CD14-positive monocyte (primary cell): Measurements from ENCODE around the gene EAPP. TPM values are rescaled to one million over a fixed set of nuclear protein-coding genes. Genes with fewer than 3 reads are reported as not detected.
A peak's percentile ranks its signal among the peaks of the same experiment; 100 is the strongest.

Experiments
- DNase-seq, 3 donors: peaks; one replicate each; pipeline ENCODE4 v3.0.0-alpha.2; 2011 to 2022
- H2AFZ ChIP-seq: 2 replicates; pipeline ENCODE4 v1.6.0; 2012; ENCODE audit warnings: mild to moderate bottlenecking, low read depth, low read length, inconsistent platforms; ENCODE audit not compliant: insufficient read depth, poor library complexity, severe bottlenecking
- H3K27ac ChIP-seq, 2 donors: 1 replicate in 1 of 2; 2 replicates in 1 of 2; pipeline ENCODE4 v1.5.1; 2012 to 2013; ENCODE audit warnings: low read length in 2 of 2, control low read depth in 1 of 2, inconsistent platforms in 1 of 2, low read depth in 1 of 2, mild to moderate bottlenecking in 1 of 2
- H3K27me3 ChIP-seq, 2 donors: one replicate each; pipeline versions ENCODE4 v1.6.0 to v1.6.1; 2011 to 2013; ENCODE audit warnings: low read length in 2 of 2; ENCODE audit not compliant: control insufficient read depth in 2 of 2, insufficient read depth in 2 of 2
- H3K36me3 ChIP-seq, 2 donors: replicated peaks in 1 of 2; 1 replicate in 1 of 2; 2 replicates in 1 of 2; pipeline versions ENCODE4 v1.5.1 to v1.6.1; 2012 to 2013; ENCODE audit warnings: low read length in 2 of 2, control low read depth in 1 of 2, inconsistent platforms in 1 of 2, mild to moderate bottlenecking in 1 of 2; ENCODE audit not compliant: insufficient read depth in 2 of 2, control insufficient read depth in 1 of 2
- H3K4me1 ChIP-seq, 2 donors: 1 replicate in 1 of 2; 2 replicates in 1 of 2; pipeline versions ENCODE4 v1.5.1 to v1.6.1; 2012 to 2013; ENCODE audit warnings: low read length in 2 of 2, control low read depth in 1 of 2, inconsistent platforms in 1 of 2, mild to moderate bottlenecking in 1 of 2, moderate library complexity in 1 of 2; ENCODE audit not compliant: insufficient read depth in 2 of 2, control insufficient read depth in 1 of 2
- H3K4me2 ChIP-seq: replicated peaks from 2 replicates; pipeline ENCODE3; 2012; ENCODE audit warnings: low read length, moderate library complexity, mild to moderate bottlenecking; ENCODE audit not compliant: poor library complexity, severe bottlenecking; ENCODE audit errors: extremely low read depth
- H3K4me3 ChIP-seq, 3 experiments: fragments of 200-600 bp in 1 of 3; sonication (generic) in 1 of 3; replicated peaks in 1 of 3; 1 replicate in 2 of 3; 2 replicates in 1 of 3; pipeline ENCODE4 v1.5.1; 2011 to 2013; ENCODE audit warnings: low read length in 3 of 3, mild to moderate bottlenecking in 3 of 3, control low read depth in 2 of 3, low read depth in 2 of 3, inconsistent platforms in 1 of 3, moderate library complexity in 1 of 3
- H3K79me2 ChIP-seq: 2 replicates; pipeline ENCODE4 v1.6.0; 2012; ENCODE audit warnings: mild to moderate bottlenecking, control low read depth, inconsistent platforms, low read length, moderate library complexity; ENCODE audit not compliant: insufficient read depth
- H3K9ac ChIP-seq: 2 replicates; pipeline ENCODE4 v1.6.0; 2017; ENCODE audit warnings: low read length, mild to moderate bottlenecking; ENCODE audit not compliant: insufficient read depth, poor library complexity, severe bottlenecking
- H3K9me3 ChIP-seq, 2 donors: replicated peaks in 1 of 2; 1 replicate in 1 of 2; 2 replicates in 1 of 2; pipeline versions ENCODE4 v1.5.1 to v1.6.1; 2012 to 2013; ENCODE audit warnings: low read length in 2 of 2, control low read depth in 1 of 2; ENCODE audit not compliant: control insufficient read depth in 1 of 2, insufficient read depth in 1 of 2
- H4K20me1 ChIP-seq: 2 replicates; pipeline ENCODE4 v1.6.0; 2012; ENCODE audit warnings: mild to moderate bottlenecking, low read length, control low read depth, moderate library complexity; ENCODE audit not compliant: insufficient read depth
- H3K27ac Mint-ChIP-seq, 7 donors: one replicate each; pipeline ENCODE4 v1.8.0; 2020; ENCODE audit warnings: mild to moderate bottlenecking in 7 of 7, mixed read lengths in 7 of 7, moderate library complexity in 6 of 7, inconsistent platforms in 2 of 7
- H3K27me3 Mint-ChIP-seq, 3 donors: one replicate each; pipeline ENCODE4 v1.8.0; 2021 to 2022; ENCODE audit warnings: low read depth in 3 of 3, mild to moderate bottlenecking in 3 of 3, mixed read lengths in 3 of 3, moderate library complexity in 3 of 3, inconsistent platforms in 1 of 3
- H3K36me3 Mint-ChIP-seq, 2 donors: one replicate each; pipeline ENCODE4 v1.8.0; 2020; ENCODE audit warnings: mixed read lengths in 2 of 2, inconsistent platforms in 1 of 2, mild to moderate bottlenecking in 1 of 2
- H3K4me1 Mint-ChIP-seq: one replicate; pipeline ENCODE4 v1.8.0; 2020; ENCODE audit warnings: mild to moderate bottlenecking, mixed read lengths
- H3K4me3 Mint-ChIP-seq, 2 donors: one replicate each; pipeline ENCODE4 v1.8.0; 2020; ENCODE audit warnings: mild to moderate bottlenecking in 2 of 2, mixed read lengths in 2 of 2, moderate library complexity in 1 of 2
- H3K9me3 Mint-ChIP-seq, 7 donors: one replicate each; pipeline ENCODE4 v1.8.0; 2020 to 2022; ENCODE audit warnings: mixed read lengths in 7 of 7, mild to moderate bottlenecking in 6 of 7, moderate library complexity in 6 of 7, inconsistent platforms in 2 of 7
- WGBS: methylation state at CpG from one replicate; pipeline ENCODE4 v1.1.5; 2013; ENCODE audit warnings: missing lambda C conversion rate; ENCODE audit not compliant: insufficient coverage; 5-methylcytosine and 5-hydroxymethylcytosine counted together
- intact Hi-C, 2 donors: fragments of 100-400 bp; cut with micrococcal nuclease; formaldehyde crosslinking; loops; one replicate each; pipeline versions ENCODE4 v1.15.0 to v1.15.1; 2023
- polyA plus RNA-seq, 3 donors: library from polyadenylated mRNA; depleted of rRNA in 1 of 3; unstranded in 2 of 3; stranded (reverse) in 1 of 3; fragments of 300-500 nt in 2 of 3; fragments of >200 nt in 1 of 3; fragmentation: Illumina TruSeq in 2 of 3; gene quantifications; 1 replicate in 2 of 3; 2 replicates in 1 of 3; pipeline ENCODE4 v1.2.3, GENCODE V29; 2012 to 2021
- TF ChIP-seq, protein P1 (sequence below): fragments of 200-600 bp; IDR thresholded peaks from one replicate; pipeline ENCODE4 v1.8.0; 2022; ENCODE audit warnings: antibody characterized with exemption, mild to moderate bottlenecking

Gene EAPP
- polyA plus RNA-seq, 3 donors: 20.7 to 76.2 (median 70.2) TPM

DNA sequence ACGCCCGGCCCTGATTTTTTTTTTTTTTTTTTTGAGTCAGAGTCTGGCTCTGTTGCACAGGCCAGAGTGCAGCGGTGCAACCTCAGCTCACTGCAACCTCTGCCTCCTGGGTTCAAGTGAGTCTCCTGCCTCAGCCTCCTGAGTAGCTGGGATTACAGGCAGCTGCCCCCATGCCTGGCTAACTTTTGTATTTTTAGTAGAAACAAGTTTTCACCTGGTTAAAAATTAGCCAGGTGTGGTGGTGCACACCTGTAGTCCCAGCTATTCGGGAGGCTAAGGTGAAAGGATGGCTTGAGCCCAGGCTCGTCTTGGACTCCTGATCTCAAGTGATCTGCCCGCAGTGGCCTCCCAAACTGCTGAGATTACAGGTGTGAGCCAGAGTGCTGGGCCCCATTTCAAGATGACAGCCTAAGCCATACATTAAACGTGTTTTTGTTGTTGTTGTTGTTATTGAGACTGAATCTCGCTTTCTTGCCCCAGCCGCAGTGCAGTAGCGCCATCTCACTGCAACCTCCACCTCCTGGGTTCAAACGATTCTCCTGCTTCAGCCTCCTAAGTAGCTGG, 42.7 kb upstream of the EAPP start:
- Mint-ChIP-seq H3K36me3 (peaks cover 66 to 97% of the 10 kb centered on the region in 2 donors), H3K27me3 (no peaks in the 10 kb centered on the region), H3K4me1 (no peaks in the 10 kb centered on the region), H3K4me3 (no peak overlapping the region), H3K27ac (no peak overlapping the region), H3K9me3 (no peaks in the 10 kb centered on the region)
- Histone ChIP-seq H3K36me3 (peaks cover 71 to 93% of the 10 kb centered on the region in 2 donors), H3K27ac (no peak overlapping the region), H3K9ac (no peak overlapping the region), H3K4me2 (no peak overlapping the region), H3K27me3 (no peaks in the 10 kb centered on the region), H2AFZ (no peak overlapping the region), H3K79me2 (peaks cover 2% of the 10 kb centered on the region), H3K4me1 (no peaks in the 10 kb centered on the region), H3K9me3 (no peaks in the 10 kb centered on the region), H3K4me3 (no peak overlapping the region), H4K20me1 (peaks cover 26% of the 10 kb centered on the region)
- intact Hi-C loops: loop anchor here in 1 of 2 donors (10.0 kb wide), 1 partner anchor 173 kb away; no protein-coding TSS in a partner anchor
- 98% methylated on average over 5 of the region's 11 CpGs for WGBS
- no peak for DNase-seq
- TF ChIP-seq, protein P1, sequence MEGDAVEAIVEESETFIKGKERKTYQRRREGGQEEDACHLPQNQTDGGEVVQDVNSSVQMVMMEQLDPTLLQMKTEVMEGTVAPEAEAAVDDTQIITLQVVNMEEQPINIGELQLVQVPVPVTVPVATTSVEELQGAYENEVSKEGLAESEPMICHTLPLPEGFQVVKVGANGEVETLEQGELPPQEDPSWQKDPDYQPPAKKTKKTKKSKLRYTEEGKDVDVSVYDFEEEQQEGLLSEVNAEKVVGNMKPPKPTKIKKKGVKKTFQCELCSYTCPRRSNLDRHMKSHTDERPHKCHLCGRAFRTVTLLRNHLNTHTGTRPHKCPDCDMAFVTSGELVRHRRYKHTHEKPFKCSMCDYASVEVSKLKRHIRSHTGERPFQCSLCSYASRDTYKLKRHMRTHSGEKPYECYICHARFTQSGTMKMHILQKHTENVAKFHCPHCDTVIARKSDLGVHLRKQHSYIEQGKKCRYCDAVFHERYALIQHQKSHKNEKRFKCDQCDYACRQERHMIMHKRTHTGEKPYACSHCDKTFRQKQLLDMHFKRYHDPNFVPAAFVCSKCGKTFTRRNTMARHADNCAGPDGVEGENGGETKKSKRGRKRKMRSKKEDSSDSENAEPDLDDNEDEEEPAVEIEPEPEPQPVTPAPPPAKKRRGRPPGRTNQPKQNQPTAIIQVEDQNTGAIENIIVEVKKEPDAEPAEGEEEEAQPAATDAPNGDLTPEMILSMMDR: no peak

DNA sequence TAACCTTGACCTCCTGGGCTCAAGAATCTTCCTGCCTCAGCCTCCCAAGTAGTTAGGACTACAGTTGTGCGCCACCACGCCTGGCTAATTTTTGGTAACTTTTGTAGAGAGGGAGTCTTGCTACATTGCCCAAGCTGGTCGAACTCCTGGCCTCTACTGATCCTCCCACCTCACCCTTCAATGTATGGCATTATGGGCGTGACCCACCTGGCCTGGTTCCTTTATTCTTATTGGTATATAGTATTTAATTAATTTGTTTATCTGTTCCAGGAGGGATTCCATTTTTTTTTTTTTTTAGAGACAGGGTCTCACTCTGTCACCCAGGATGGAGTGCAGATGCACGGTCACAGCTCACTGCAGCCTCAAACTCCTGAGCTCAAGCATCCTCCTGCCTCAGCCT, 40.9 kb upstream of the EAPP start:
- Mint-ChIP-seq H3K27ac (peak overlapping the region in 2 of 7 donors; percentile 26 to 64), H3K36me3 (peaks cover 57 to 90% of the 10 kb centered on the region in 2 donors), H3K9me3 (no peaks in the 10 kb centered on the region), H3K4me1 (no peaks in the 10 kb centered on the region), H3K27me3 (no peaks in the 10 kb centered on the region), H3K4me3 (no peak overlapping the region)
- TF ChIP-seq, protein P1: no peak
- Histone ChIP-seq H3K4me1 (no peaks in the 10 kb centered on the region), H3K27ac (no peak overlapping the region), H3K27me3 (no peaks in the 10 kb centered on the region), H3K79me2 (peaks cover 7% of the 10 kb centered on the region), H3K36me3 (peaks cover 65 to 82% of the 10 kb centered on the region in 2 donors), H4K20me1 (peaks cover 32% of the 10 kb centered on the region), H3K4me3 (no peak overlapping the region), H3K4me2 (no peak overlapping the region), H3K9me3 (no peaks in the 10 kb centered on the region), H2AFZ (no peak overlapping the region), H3K9ac (no peak overlapping the region)
- DNase-seq: no peak
- intact Hi-C loops: loop anchor here in 1 of 2 donors (10.0 kb wide), 1 partner anchor 174 kb away; no protein-coding TSS in a partner anchor
- WGBS: no CpG with 5 or more reads among the region's 5 CpGs
